Glomerular endothelial cell (primary cell): ENCODE data around the gene GRIK3. TPM values are rescaled to one million over a fixed set of nuclear protein-coding genes. Genes with fewer than 3 reads are reported as not detected.
"Not testable (repeated sequence)": the region's sequence is repeated elsewhere in the genome, so short reads cannot be mapped to it uniquely, and the experiment has no call there.

Experiments used
- DNase-seq: peaks from one replicate; pipeline ENCODE4 v3.0.0-alpha.2; 2011; ENCODE audit warnings: low read depth, low spot score; ENCODE audit errors: extremely low read depth
- total RNA-seq: library from RNA; depleted of rRNA; stranded (reverse); fragments of >200 nt; gene quantifications from 2 replicates; pipeline ENCODE4 v1.2.3, GENCODE V29; 2015

Gene GRIK3
- total RNA-seq, 1 donor from 2014 or later = not detected

DNA sequence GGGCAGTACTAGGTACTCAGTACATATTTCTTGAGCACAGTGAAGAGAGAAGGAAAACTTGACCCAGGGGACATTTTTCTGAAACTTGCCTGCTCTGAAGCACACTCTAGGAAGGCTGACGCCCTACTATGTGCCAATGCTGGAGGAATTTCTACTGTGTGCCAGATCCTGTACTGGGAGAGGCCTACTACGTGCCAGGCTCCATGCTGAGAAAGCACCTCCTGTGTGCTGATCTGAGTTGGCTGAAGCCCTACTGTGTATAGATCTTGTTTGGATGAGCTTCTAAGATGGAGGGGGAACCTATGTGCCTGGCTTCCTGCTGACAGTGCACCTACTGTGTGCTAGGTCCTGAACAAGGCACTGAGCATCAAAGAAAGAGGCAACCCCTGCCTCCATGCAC lies 86.2 kb downstream of the GRIK3 start:
- DNase-seq = no peak

DNA sequence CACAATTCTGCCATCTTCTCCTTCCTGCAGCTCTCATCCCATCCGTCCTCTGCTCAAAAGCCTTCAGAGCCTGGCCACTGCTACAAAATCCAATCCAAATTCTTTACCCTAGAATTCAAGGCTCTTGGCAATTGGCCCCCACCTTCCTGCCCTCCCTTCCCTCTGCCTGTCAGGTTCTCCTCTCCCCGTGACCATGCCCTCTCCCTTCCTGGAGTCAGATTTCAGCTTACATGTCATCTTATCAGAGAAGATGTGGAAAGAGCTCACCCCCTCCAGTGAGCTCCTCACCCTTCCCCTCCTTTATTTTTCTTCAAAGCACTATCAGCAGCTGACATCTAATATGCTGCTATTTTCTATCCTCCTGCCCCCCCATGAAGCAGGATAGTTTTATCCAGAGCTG lies 86.9 kb downstream of the GRIK3 start:
- DNase-seq = no peak

DNA sequence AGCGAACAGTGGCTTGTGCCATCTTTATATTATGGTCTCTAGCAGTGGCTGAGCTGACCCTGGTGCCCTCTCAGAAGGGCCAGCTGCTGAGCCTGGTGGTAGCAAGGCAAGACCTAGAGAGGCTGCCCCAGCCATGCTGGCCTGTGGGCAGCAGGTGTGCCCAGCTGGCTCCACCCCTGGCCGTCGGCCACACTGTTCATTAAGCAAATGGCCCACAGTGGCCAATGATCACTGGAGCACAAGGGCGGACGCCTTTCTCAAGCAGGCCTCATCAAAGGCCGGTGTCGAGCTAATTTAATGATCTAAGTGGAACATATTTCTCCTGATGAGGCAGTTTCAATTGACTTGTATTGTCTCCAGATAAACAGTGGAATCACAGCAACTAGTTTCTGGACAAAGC lies 89.4 kb downstream of the GRIK3 start:
- no peak for DNase-seq

DNA sequence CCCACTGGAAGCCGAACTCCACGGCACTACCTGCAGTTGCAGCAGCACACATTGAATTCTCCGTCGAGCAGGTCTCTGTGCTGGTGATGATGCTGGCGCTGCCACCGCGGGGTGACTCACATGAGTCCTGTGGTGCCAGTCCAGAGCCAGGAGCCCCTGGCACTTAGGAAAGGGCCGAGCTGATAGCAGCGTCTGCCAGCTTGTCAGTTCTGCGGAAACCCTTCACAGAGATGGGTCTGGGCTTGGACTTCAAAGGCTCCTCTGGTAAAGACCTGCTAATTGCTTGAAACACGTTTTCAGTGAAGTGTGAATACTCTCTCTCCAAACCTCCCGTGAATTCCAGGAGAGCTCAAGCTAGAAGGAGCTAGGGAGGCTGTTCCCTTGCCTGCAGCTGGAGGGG lies 92.2 kb downstream of the GRIK3 start:
- no peak for DNase-seq

DNA sequence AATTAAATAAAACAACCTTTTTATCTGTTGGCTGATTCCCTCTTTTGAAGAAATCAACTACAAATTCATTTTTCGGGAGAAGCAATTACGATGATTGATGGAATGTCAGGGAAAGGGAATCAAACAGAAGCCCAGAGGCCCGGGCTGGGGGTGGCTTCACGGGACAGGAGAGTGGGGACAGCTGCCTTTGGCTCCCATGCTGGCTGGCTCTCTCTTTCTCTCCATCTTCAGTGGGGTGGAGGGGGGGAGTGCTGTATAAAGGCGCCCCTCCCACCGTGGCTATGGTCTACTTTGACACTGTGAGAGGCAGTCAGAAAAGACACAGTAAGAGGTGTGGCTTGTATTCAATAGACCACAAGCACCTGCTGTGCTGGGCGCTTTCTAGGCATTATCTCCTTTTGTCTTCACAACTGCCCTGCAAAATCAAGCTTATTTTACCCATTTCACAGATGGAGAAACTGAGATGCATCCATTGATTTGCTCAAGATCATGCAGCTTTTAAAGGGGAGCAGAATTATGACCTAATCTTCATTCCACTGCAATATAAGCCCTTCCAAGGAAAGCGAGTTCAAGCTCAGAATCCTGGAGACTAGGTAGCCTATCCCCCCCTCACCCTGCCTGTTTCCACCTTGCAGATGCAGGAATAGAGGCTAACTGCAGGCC lies 92.9 kb downstream of the GRIK3 start:
- no peak for DNase-seq

DNA sequence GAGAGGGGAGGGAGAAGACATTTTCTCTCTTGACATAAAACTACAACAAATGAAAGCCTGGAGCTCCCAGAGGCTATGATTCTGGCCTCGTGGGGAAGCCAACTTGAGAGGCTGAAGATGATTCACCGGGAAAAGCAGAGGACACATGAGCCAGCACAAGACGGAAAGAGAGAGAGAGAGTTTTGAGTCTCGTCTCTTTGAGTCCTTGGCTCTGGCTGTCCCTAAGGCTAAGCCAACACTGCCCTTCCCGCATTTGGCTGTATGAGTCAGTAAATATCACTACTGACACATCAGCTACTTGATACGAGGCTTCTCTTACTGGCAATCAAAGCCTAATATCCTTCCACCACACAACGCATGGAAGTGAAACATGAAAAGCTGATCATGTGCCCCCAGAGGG lies 95.5 kb downstream of the GRIK3 start:
- no peak for DNase-seq

DNA sequence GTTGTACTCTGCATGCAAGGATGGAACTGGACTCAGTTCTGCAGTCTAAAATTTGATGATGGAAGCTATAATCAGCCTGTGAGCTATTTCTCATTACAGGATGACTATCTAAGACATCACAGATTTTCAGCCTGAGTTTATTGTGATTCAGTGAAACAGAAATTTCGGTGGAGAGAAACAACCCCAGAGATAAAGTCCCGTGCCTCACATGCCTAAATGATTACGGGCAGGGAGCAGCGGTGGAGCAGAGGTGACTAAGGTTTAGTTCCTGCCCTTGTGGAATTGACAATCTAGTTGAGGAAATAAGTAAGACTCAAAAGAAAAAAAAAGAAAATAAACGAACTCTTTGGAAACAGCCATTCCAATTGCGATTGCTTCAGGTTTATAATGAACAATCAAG lies 96.9 kb downstream of the GRIK3 start:
- DNase-seq = no peak

DNA sequence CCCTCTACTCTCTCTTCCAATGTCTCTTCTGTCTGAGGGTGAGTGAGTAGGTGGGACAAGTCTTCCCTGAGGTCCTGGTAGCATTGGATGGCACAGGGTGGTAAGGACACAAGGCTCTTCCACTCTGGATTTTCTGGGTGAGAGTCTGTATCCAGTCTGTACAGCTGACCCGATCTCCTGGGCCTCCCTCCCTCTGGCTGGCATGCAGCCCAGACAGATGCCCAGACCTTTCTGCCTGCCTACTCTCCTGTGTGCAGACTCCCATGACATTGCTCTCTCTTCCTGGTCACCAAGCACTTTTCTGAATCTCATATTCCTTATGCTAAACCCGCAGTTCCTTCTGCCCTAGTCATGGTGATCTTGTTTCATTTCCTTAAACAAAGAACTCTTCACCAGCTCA lies 100.3 kb downstream of the GRIK3 start:
- DNase-seq = no peak

DNA sequence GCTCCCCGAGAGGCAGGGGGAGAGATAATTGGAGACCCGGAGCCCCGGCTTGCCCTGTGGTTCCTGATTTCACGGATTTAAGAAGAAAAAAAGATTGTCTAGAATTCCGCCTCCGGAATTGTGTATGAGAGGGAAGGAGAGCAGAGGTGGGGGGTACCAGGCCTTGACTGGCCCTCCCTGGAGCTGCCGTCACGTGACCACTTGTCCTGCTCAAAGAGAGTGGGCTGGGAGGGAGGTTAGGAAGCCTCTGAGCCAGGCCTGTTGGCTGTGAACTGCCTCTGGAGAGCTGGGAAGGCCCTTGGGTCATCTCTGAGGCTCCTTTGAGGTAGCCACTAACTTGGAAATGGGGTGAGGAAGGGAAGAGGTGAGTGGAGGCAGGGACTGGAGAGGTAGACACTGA lies 106.5 kb downstream of the GRIK3 start:
- DNase-seq = no peak

DNA sequence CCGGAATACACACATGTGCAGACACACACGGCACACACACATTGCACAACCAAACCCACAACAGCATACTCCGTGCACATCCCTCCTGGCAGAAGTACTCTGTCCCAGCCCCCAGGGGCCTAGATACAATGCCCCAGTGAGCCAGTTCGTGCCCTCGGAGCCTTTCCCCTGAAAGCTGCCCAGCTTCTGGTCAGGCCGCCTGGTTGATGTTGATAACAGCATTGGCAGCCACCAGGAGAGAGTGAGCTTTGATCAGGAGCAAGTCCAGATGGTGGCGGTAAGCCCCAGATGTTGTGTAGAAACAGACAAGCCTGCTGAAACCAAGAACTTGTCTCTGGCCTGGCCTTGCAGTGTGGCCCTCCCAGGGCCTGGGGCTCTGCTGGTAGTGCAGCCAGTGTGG lies 109.1 kb downstream of the GRIK3 start:
- DNase-seq = no peak

DNA sequence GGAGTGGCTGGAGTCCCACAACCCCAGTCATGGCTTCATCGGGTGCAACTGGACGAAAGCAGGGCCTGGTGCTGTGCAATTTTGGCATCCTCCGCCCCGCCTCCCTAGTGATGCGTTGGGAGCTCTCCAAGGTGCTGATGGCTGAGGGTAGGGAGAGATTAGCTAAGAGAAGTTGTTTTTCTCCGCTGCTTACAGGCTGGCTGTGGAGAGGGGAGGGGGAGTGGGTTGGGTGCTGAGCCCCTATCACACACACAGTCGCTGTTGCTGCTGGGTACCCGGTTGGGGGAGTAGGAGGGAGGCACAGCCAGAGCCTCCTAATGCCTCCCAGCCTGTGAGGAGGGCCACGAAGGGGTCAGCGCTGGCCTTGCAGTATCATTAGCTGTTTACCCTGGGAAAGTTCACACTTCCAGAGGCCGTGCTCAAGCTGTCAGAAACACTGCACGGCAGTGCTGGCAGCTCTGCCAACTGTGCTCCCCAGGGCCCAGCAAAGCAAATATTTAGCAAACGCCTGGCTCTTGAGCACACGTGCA lies 110.0 kb downstream of the GRIK3 start:
- DNase-seq = no peak

DNA sequence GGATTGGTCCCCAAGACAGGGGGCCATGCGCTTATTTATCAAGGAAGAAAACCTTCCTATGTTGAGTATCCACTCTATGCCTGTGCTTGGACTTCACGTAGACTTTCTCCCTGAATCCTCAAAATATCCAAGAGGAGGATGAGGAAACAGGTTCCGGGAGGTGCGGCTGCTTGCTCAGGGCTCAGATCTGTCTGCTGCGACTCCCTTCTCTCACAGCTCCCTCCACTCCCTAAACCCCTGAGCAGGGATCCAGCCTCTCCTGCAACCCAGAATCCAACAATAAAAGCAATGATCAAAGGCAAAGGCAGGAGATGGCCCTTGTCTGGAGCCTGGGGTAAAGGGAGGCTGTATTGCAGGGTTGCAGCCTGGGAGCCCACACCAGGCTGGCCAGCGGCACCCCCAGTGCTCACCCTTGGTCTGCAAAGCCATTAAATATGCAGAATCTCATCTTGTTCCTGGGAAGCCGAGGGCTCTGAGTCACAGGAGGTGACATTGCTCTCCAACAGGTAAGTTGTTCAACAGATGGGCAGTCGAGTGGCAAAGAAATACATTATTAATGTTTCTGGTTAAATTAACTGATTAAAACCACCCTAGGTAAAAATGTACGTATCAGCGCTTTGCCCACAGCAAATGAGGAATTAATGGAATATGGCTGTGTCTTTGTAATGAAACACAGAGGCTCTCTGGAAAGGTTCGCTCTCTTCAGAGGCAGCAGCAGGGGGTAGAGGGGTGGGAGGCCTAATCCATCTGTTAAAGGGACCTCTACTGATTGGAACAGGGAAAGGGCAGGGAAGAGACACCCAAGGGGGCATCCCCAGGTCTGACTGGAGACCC lies 111.5 kb downstream of the GRIK3 start:
- no peak for DNase-seq

DNA sequence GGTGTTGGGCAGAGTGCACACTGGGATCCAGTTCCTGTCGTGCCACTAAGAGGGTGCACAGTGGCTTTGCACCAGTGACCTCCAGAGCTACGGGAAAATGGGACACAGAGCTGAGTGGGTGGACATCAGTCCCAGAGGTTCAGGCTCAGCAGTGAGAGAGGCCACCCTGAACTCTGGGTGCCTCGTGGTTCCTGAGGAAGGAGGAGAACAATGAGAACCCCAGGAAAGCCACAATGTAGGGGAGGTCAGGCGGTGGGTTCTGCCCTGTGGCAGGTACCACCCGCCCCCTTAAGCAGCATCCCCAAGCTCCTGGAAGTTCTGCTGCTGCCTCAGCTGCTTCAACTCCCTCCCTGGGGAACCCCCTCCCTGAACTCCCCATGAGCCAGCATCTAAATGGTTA lies 112.2 kb downstream of the GRIK3 start:
- no peak for DNase-seq

DNA sequence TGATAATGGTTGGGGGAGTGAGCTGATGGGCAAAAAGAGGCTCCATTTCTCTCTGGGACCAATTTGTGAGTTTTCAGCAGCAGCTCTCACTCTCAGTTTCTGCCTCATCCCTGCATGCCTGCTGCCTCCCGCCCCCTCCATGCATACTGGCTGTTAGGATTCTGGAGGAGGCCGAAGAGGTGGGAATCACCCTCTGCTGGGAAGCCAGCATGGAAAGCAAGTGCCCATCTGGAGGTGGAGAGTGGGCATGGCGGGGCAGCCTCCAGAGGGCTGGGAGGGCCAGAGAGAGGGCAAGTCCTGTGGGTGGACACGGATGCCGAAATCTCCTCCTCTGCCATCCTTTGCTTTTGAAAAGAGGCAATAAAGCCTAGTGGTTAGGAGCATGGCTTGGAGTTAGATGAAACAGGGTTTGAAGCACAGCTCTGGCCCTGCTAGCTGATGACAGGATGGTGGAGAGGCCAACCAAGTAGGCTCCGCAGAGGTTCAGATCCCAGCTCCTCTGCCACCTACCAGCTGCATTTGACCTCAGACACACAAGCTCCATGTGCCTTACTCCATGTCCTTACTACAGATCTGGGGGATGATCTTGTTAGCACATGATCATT lies 113.4 kb downstream of the GRIK3 start:
- no peak for DNase-seq

DNA sequence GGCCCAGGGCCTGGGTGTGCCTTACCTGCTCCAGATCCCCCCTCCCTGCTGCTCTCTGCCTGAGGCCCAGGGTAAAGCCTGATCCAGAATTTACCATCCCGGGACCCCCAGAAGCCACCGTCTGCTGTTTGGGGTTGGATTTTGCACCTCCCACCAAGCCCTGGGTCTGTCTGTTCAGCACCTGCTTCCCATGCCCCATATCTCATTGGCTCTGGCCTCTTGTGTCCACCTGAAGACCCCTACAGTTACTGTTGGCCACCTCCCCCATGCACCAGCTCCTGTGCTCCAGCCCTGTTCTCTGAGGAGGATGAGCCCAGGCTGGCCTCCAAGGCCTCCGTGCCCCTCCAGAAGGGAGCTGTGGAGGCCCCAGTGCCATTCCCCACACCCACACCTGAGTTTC lies 113.9 kb downstream of the GRIK3 start:
- no peak for DNase-seq

DNA sequence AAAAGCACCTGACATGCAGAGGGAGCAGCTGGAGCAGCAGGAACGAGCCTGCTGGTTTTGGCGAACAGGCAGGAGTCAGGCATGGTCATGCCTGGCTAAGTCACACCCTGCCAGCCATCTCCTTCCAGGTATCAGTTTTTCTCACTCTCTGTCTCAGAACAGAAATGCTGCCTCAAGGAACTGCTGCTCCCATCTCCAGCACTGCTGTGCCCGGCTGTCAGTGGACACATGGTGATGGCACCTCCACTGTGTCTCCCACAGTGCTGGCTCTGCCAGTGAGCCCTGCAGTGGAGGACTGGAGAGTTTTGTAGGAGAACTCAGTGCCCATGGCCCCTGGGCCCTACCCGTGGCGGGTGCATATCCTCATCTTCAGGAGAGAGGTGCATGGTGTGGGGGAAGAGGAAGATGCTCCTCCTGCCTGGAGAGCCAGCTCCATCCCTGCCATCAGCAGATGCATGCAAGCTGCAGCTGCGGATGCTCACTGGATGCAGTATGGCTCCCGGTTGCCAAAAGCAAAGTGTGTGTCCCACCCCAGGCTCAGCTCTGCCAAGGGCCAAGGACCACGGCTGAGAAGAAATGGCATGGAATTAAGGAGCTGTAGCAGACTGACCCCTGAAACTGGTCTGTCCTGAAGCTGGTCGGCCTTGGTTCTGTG lies 114.7 kb downstream of the GRIK3 start:
- DNase-seq = no peak

DNA sequence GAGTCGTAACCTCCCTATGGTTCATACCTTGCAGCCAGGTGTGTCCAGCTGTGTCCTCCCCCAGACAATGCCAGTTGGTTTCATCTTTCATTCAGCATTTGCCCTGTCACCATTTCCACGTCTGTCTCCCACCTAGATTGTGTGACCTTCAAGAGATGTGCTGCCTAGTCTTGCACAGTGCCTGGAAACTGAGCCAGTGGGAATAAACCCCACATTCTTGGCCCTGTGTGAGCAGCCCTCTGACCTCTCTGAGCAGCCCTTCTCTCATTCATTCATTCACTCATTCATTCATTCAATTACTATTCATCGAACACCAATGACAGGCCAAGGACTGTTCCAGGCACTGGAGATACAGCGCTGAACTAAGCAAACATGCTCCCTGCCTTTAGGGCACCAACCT lies 115.7 kb downstream of the GRIK3 start:
- no peak for DNase-seq

DNA sequence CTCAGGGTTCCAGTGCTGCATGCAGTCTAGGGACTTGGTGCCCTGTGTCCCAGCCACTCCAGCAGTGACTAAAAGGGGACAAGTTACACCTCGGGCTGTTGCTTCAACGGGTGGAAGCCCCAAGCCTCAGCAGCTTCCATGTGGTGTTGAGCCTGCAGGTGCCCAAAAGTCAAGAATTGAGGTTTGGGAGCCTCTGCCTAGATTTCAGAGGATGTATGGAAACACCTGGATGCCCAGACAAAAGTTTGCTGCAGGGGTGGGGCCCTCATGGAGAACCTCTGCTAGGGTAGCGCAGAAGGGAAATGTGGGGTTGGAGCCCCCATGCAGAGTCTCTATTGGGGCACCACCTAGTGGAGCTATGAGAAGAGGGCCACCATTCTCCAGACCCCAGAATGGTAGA lies 117.8 kb downstream of the GRIK3 start:
- DNase-seq = not testable (repeated sequence)

DNA sequence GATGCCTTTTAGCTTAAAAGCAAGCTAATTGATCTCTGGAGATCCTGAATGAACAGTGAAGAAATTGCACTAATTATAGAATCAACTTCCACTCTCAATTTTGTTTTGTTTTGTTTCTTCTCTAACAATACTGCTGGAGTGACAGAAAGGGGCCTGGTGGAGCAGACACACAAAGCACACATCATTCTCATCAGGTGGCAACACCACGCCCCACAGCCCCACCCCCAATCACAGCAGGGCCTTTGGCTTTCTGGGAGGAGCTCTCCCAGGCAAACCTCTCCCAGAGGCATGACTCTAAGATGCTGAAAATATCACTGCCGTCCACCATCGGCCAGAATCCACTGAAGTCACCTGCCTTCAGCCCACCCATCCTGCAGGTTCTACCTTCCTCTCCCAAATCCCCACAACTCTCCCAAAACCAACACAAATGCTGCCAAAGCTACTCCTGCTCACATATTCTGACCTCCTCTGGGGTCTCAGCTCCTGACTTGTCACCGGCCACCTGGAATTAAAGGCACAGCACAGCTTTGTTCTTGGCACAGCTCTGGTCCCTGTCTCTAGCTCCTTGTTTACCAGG lies 120.7 kb downstream of the GRIK3 start:
- no peak for DNase-seq

DNA sequence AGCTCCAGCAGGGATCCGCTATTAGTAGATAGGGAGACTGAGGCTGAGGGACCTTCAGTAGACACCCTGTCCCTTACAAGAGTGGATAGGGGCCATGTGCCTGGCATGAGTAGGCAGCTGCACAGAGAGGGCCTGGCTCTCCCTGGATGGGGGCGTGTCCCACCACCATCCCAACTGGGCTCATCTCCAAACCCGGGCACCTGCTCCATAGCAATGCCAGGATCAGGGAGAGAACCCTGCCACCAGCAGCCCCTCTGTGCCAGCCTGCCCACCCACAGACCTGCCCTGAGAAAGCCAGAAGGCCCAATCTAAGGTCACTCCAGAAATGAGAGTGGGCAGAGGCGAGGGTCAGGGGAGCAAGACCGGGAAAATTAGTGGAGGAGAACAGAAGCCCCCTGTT lies 121.3 kb downstream of the GRIK3 start:
- no peak for DNase-seq

DNA sequence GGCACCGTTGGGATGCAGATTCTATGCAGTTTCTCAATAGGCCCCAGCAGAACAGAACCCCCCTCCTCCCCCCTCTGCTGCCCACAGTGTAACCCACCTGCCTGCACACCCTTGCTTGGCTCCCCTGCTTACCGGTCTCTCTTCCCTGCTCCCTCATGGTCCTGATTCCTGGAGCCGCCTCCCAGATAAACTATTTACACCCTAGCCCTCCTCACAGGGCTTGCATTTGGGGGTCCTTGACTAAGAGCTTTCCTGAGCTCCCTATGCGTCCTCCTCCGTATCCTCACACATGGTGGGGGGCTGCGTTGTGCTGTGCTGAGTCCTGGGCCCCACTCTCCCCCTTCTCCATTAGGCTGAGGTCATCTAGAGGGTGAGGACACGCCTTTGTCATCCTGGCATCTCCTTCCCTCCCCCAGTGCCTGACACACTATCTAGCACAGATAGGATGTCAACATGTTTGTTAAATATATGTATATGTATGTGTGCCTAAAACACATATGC lies 121.9 kb downstream of the GRIK3 start:
- DNase-seq = no peak
